ENCODE data around the gene KIAA1755.

DNA sequence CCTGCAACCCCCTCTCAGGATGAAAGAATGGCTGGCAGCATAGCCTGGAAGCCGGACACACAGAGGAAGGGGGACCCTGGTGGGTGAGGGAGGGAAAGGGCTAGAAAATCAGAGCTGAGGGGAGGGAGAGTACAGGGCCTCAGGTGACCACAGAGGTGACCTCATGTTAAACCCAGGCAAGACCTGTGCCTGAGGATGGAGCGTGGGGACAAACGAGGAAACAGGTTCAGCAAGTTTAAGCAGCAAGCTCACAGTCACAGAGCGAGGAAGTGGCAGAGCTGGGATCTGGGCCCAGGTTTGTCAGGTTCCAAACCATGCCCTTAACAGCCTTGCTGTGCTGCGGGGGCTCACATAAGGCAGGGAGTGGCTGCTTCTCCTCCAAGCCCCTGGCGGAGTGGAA lies 39.4 kb upstream of the KIAA1755 start:
- TF ChIP-seq, protein P1, sequence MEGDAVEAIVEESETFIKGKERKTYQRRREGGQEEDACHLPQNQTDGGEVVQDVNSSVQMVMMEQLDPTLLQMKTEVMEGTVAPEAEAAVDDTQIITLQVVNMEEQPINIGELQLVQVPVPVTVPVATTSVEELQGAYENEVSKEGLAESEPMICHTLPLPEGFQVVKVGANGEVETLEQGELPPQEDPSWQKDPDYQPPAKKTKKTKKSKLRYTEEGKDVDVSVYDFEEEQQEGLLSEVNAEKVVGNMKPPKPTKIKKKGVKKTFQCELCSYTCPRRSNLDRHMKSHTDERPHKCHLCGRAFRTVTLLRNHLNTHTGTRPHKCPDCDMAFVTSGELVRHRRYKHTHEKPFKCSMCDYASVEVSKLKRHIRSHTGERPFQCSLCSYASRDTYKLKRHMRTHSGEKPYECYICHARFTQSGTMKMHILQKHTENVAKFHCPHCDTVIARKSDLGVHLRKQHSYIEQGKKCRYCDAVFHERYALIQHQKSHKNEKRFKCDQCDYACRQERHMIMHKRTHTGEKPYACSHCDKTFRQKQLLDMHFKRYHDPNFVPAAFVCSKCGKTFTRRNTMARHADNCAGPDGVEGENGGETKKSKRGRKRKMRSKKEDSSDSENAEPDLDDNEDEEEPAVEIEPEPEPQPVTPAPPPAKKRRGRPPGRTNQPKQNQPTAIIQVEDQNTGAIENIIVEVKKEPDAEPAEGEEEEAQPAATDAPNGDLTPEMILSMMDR (IDR thresholded peaks at IDR 0.05): no peak
- TF ChIP-seq POLR2A (IDR thresholded peaks at IDR 0.05): no peak

Measured in body of pancreas (tissue), 4 donors.